Ammon's horn (tissue), 1 donor: ENCODE measurements around the gene PLVAP.
A peak's percentile ranks its signal among the peaks of the same experiment; 100 is the strongest.

Experiments
- DNase-seq: peaks from one replicate; pipeline ENCODE4 v3.0.0-alpha.2; 2016; ENCODE audit warnings: low spot score

The PLVAP gene

GRCh38 chr19:17357724-17358123 is 19.4 kb downstream of the PLVAP start:
- no peak for DNase-seq

- no peak for DNase-seq
These were observed 20.0 kb downstream of the PLVAP start for GRCh38 chr19:17357078-17357666.

GRCh38 chr19:17353386-17353785 is 23.8 kb downstream of the PLVAP start:
- no peak for DNase-seq

- DNase-seq = no peak
These were observed 24.4 kb downstream of the PLVAP start for GRCh38 chr19:17352608-17353280.

GRCh38 chr19:17351815-17352435 is 25.2 kb downstream of the PLVAP start:
- DNase-seq = no peak

GRCh38 chr19:17348700-17349099 is 28.4 kb downstream of the PLVAP start:
- DNase-seq = no peak

GRCh38 chr19:17347877-17348276 is 29.3 kb downstream of the PLVAP start:
- DNase-seq = no peak

- DNase-seq = no peak
These were observed 29.8 kb downstream of the PLVAP start for GRCh38 chr19:17347361-17347760.

- DNase-seq = peak; percentile 74
These were observed 31.0 kb downstream of the PLVAP start for GRCh38 chr19:17346109-17346671.

- DNase-seq = no peak
These were observed 35.3 kb downstream of the PLVAP start for GRCh38 chr19:17341845-17342244.

- DNase-seq = no peak
These were observed 35.8 kb downstream of the PLVAP start for GRCh38 chr19:17341386-17341785.

GRCh38 chr19:17340871-17341357 is 36.2 kb downstream of the PLVAP start:
- no peak for DNase-seq

- DNase-seq = no peak
These were observed 36.8 kb downstream of the PLVAP start for GRCh38 chr19:17340302-17340870.

GRCh38 chr19:17339088-17339741 is 37.9 kb downstream of the PLVAP start:
- no peak for DNase-seq

- DNase-seq = no peak
These were observed 38.6 kb downstream of the PLVAP start for GRCh38 chr19:17338433-17339078.

- DNase-seq = no peak
These were observed 39.3 kb downstream of the PLVAP start for GRCh38 chr19:17337675-17338432.

GRCh38 chr19:17336872-17337674 is 40.1 kb downstream of the PLVAP start, which contains the start of gene GTPBP3:
TSS of gene GTPBP3 (plus strand) at chr19:17337553. CDS start at chr19:17337612, 59 bp downstream.
- peak; percentile 99 for DNase-seq

- no peak for DNase-seq
These were observed 41.6 kb downstream of the PLVAP start for GRCh38 chr19:17335575-17335974.
